OCI-LY3 (cell line): ENCODE results near the gene NLGN1.

Source experiments
- CTCF ChIP-seq: fragments of 200-600, 300-600 bp; sonication (generic); IDR thresholded peaks from 2 replicates; pipeline ENCODE4 v1.5.1; 2014; ENCODE audit warnings: antibody characterized with exemption, low read length, low read depth
- EZH2phosphoT487 ChIP-seq: fragments of 200-600 bp; shearing (Covaris generic); IDR thresholded peaks from 2 replicates; pipeline ENCODE4 v1.6.1; 2018; ENCODE audit warnings: antibody characterized with exemption, mixed run types, low read depth

- TF ChIP-seq CTCF (no peak), EZH2phosphoT487 (no peak)
Measured at GRCh38 chr3:173913397-173913796, 515.9 kb downstream of the NLGN1 start.
